ENCODE results near the gene DENND5A.
"Not testable (repeated sequence)": the region's sequence is repeated elsewhere in the genome, so short reads cannot be mapped to it uniquely, and the experiment has no call there.

The DENND5A gene

GRCh38 chr11:9203691-9204311 is 61.3 kb downstream of the DENND5A start:
- TF ChIP-seq CTCF (IDR thresholded peaks at IDR 0.05), result no peak
- no peak for DNase-seq (ENCODE audit: low spot score)
- H3K27ac ChIP-seq, result no peak overlapping the region

GRCh38 chr11:9201372-9202162 is 63.6 kb downstream of the DENND5A start:
- DNase-seq (ENCODE audit: low spot score), result no peak
- Histone ChIP-seq H3K27ac (no peak overlapping the region), H3K4me3 (no peak overlapping the region)
- TF ChIP-seq CTCF (IDR thresholded peaks at IDR 0.05), result no peak

More at GRCh38 chr11:9203691-9204311, 61.3 kb downstream of the DENND5A start:
- H3K4me3 ChIP-seq, result no peak overlapping the region

GRCh38 chr11:9200471-9200870 is 64.7 kb downstream of the DENND5A start:
- Histone ChIP-seq H3K4me3 (no peak overlapping the region), H3K27ac (no peak overlapping the region)
- no peak for DNase-seq (ENCODE audit: low spot score)
- no peak for TF ChIP-seq CTCF (IDR thresholded peaks at IDR 0.05)

GRCh38 chr11:9193316-9193715 is 71.8 kb downstream of the DENND5A start:
- no peak for DNase-seq (ENCODE audit: low spot score)
- Histone ChIP-seq H3K4me3 (no peak overlapping the region), H3K27ac (no peak overlapping the region)
- no peak for TF ChIP-seq CTCF (IDR thresholded peaks at IDR 0.05)

- no peak for DNase-seq (ENCODE audit: low spot score)
- Histone ChIP-seq H3K27ac (no peak overlapping the region), H3K4me3 (no peak overlapping the region)
- no peak for TF ChIP-seq CTCF (IDR thresholded peaks at IDR 0.05)
Observed at GRCh38 chr11:9192561-9192960, 72.6 kb downstream of the DENND5A start.

- DNase-seq (ENCODE audit: low spot score); H3K27ac ChIP-seq; H3K4me3 ChIP-seq: not testable (repeated sequence)
Observed at GRCh38 chr11:9190326-9191016, 74.7 kb downstream of the DENND5A start.

- not testable (repeated sequence) for DNase-seq (ENCODE audit: low spot score); H3K27ac ChIP-seq; H3K4me3 ChIP-seq
Observed at GRCh38 chr11:9188860-9189259, 76.3 kb downstream of the DENND5A start.

- Histone ChIP-seq H3K4me3 (no peak overlapping the region), H3K27ac (no peak overlapping the region)
- no peak for TF ChIP-seq CTCF (IDR thresholded peaks at IDR 0.05)
- DNase-seq (ENCODE audit: low spot score), result no peak
Observed at GRCh38 chr11:9187616-9188015, 77.5 kb downstream of the DENND5A start.

All from coronary artery (tissue), 2 donors.